CD4-positive, alpha-beta T cell treated with Interleukin-15 for 1 hour (primary cell): ENCODE results near the gene EEIG2.
"Not testable (repeated sequence)": the region's sequence is repeated elsewhere in the genome, so short reads cannot be mapped to it uniquely, and the experiment has no call there.

Experiments used
- DNase-seq: peaks from one replicate; pipeline ENCODE4 v3.0.0-alpha.2; 2020

Gene EEIG2

DNA sequence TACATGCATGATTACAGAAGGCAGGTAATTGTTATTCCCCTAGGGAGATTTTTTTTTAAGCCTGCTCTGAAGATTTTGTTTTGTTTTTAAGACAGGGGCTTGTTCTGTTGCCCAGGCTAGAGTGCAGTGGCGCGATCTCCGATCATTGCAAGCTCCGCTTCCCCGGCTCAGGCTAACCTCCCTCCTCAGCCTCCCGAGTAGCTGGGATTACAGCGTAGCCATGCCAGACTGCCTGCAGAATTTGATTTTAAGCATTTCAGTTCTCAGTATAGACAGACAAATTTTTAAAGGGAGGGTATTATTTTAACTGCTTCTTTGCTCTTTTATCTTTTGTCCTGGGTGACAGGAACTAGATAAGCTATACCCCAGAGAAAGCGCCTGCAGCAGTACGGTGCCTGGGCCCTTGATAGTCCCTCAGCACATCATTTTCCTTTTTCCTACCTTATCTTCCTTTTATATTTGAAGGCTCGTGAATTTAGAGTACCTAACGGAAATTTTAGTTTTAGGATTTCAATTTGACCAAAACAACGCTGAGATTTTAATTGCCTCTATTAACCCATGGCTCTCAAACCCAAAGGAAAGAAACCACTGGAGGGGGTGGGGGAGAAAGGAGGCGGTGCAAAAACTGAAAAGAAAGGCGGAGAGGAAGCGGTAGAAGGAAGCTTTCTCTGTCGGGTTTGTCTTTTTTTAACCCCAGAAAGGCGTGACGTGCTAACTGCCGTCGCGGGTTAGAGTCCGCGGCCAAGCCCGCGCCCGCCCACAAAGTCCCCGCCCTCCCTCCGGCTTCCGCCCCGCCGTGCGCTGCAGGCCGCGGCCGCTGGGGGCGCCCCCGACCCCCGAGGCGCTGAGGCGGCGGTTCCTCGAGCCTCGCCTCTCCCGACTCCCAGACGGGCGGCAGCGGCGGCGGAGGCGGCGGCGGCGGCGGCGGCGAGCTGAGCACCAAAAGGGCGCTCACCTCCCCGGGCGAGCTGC is at the start of gene EEIG2:
Gene EEIG2, plus strand, starts transcription at position 886 of the 972 bp plus-strand sequence. CDS start 329 bp downstream, outside the sequence.
- peak; percentile 92 for DNase-seq

DNA sequence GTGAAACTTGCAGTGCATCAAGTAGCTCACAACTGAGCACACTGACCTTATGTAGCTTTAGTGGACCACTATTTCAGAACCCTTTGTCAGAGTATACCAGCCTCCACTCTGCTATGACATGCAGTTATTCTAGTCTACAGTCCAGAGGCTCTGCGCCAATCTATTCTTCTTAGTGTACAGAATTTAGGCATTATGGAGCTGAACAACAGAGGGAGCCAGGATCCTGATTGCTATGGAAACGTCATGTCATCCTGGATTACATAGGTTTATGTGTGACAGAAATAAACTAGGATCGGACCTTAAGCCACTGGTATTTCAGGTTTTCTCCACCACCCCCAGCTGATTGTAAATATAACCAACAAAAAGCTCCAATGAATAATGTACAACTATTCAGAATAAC is 48.1 kb upstream of the EEIG2 start:
- DNase-seq = no peak

DNA sequence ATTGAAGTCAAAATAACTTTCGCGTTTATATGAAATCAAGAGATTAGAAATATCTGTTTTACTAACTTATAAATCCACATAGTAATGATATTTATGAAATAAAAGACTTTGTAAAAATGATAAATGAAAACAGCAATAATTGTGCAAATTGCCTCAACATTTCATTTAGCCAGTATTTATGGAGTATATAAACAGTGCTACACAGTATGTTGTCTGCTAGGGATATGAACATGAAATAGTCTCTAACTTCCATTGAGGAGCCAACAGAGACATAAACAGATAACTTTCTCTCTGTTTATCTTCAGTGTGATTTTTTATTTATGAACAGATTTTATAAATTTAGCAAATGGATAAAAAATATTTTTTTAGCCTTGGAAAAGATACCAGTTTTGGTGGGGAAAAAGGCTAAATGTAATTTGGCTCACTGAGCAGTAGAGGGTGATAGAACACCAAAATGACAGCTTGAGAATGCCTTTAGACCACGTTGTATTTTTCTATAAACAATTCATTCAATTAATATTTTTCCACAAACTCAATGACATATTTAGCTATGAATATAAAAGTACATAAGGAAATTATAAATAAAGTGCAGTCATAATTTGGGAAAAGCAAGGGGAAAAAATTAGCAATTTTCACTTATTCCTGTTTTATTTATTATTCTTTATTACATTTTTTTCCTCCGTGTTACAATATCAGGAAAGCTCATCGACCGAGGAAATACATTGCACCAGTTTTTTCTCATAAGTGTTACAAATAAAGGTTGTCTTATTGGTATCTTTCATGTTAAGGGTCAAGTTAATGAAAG is 47.5 kb upstream of the EEIG2 start:
- no peak for DNase-seq

DNA sequence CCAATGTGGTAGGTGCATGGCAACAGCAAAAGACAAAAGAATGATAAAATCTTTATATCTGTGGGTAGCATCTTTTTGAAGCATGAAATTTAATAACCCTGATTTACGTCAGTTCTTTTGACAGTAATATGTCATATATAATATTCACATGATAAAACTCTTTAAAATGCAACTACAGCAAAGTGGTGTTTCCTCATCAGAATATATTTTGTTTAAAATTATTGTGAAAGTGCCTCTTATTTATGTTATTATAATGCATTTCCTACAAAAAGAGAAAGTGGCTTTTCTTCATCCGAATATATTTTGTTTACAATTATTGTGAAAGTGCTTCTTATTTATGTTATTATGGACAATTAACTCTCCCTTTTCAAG is 46.9 kb upstream of the EEIG2 start:
- DNase-seq = no peak

DNA sequence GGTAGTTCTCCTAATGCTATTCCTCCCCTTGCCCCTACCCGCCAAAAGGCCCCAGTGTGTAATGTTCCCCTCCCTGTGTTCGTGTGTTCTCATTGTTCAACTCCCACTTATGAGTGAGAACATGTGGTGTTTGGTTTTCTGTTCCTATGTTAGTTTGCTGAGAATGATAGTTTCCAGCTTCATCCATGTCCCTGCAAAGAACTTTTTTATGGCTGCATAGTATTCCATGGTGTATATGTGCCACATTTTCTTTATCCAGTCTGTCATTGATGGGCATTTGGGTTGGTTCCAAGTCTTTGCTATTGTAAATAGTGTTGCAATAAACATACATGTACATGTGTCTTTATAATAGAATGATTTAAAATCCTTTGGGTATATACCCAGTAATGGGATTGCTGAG is 46.0 kb upstream of the EEIG2 start:
- not testable (repeated sequence) for DNase-seq

DNA sequence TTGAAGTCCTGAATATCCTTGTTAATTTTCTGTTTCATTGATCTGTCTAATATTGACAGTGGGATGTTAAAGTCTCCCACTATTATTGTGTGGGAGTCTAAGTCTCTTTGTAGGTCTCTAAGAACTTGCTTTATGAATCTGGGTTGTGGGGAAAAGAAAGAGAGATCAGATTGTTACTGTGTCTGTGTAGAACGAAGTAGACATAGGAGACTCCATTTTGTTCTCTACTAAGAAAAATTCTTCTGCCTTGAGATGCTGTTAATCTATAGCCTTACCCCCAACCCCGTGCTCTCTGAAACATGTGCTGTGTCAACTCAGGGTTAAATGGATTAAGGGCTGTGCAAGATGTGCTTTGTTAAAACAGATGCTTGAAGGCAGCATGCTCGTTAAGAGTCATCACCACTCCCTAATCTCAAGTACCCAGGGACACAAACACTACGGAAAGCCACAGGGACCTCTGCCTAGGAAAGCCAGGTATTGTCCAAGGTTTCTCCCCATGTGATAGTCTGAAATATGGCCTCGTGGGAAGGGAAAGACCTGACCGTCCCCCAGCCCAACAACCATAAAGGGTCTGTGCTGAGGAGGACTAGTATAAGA is 42.5 kb upstream of the EEIG2 start:
- not testable (repeated sequence) for DNase-seq

DNA sequence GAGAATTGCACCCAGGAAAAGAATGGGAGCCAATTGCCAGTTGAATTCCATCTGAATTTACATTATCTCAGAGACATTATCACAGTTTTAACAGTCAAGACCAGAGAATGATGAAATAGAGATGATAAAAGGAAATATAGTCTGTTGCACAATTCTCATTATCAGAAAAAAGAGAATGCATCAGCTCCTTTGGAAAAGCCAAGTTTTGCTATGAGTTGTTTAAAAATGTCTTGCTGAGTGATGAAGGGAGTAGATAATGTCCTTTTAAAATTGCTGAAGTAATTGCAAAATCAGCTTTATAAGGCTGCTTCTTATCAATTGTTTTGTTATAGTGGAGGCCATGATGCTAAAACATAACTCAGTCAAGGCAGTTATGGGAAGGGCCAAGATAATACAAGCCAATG is 37.9 kb upstream of the EEIG2 start:
- DNase-seq = no peak

DNA sequence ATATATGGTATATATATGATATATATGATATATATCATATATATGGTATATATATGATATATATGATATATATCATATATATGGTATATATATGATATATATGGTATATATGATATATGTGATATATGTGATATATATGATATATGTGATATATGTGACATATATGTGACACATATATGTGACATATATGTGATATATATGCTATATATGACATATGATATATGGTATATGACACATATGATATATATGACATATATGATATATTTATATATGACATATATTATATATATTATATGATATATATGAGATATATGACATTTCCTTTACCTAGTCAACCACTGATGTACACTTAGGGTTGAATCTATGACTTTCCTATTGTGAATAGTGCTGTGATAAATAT is 36.1 kb upstream of the EEIG2 start:
- no peak for DNase-seq

DNA sequence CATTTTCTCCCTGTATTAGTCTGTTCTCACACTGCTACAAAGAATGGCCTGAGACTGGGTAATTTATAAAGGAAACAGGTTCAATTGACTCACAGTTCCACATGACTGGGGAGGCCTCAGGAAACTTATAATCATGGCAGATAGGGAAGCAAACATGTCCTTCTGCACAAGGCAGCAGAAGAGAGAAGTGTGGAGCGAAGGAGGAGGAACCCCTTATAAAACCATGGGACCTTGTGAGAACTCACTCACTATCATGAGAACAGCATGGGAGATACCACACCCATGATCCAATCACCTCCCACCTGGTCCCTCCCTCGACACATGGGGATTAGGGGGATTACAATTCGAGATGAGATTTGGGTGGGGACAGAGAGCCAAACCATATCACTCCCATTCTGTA is 35.2 kb upstream of the EEIG2 start:
- no peak for DNase-seq

DNA sequence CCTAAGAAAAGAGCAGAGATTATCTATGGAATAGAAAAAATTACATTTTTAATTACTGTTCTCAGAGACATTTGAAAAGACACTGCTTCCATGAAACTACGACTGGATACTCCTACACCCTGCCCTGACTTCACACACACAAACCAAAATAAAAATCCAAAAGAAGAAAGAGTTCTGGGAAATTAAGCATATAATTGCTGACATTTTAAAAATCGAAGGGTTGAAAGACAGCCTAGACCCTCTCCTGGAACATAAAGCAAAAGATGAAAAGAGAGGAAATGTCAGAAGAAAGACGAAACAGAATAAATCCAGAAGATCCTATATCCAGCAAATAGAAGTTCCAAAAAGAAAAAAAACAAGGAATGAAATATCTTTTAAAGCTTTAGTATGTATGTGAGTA is 32.8 kb upstream of the EEIG2 start:
- no peak for DNase-seq

DNA sequence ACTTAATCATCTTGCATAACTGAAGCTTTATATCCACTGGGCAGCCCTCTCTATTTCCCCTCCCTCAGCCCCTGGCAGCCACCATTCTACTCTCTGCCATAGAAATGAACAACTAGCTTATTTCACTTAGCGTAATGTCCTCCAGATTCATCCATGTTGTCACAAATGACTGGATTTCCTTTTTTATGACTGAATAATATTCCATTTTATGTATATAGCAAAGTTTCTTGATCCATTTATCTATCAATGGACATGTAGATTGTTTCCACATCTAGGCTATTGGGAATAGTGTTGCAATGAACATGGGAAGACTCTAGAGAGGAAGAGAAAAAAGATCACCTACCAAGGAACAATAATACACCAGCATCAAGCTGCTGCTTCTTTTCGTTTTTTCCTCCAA is 32.1 kb upstream of the EEIG2 start:
- no peak for DNase-seq

DNA sequence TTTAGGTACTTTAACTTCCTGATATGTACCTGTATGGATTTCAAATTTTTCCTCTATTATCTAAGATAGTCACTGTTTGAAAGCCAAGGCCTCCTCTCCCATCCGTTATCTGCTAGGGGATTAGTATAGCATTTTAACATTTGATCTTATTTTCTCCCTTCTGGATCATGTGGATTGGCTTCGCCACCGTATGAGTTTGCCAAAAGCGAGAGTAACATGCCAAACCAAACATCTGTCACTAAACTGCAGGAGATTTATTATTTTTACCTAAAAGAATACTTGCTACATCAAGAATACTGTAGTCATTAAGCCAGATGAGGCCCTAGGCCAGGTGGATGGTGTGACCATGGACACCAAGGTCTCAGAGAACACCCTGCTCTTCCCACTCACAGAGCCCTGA is 28.5 kb upstream of the EEIG2 start:
- DNase-seq = no peak

DNA sequence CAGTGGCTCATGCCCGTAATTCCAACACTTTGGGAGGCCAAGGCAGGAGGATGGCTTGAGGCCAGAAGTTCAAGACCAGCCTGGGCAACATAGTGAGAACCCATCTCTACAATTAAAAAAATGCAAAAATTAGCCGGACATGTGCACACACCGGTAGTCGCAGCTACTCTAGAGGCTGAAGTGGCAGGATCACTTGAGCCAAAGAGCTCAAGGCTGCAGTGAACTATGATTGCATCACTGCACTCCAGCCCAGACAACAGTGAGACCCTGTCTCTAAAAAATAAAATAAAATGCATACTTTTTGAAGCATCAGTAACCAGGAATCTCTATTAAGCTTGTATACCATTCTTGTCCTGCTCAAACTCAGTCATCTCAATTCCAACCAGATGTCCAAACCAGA is 27.2 kb upstream of the EEIG2 start:
- no peak for DNase-seq

DNA sequence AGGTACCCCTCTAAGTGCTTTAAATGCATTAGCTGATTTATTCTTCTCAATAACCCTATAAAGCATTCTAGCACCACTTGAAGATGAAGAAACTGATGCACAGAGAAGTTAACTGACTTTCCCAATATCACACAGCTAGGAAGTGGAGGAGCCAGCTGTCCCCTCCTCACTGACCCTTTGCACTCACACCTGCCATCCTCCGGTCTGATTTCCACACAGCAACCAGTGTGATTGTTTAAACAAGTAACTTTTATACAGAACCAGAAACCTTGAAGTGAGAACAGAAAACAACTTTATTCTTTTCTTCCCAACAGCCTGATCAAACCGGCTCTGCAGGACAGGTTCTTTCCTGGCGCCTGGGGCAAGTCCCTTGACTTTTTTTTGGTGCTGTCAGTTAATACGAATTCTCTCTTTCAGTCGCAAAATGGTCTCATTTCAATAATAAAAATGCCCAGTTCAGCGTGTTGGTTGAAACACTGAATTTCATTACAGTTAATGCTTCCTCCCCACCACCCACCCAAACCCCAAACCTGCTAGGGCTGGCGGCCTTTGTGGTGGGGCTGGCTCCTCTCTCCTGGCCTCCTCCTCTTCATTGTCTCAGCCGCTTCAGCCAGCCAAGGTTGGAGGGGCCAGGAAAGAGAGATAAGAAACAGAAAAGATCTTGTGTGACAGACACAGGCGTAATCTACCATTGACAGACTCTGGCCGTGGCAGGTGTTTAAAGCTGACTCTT is 26.4 kb upstream of the EEIG2 start:
- no peak for DNase-seq

DNA sequence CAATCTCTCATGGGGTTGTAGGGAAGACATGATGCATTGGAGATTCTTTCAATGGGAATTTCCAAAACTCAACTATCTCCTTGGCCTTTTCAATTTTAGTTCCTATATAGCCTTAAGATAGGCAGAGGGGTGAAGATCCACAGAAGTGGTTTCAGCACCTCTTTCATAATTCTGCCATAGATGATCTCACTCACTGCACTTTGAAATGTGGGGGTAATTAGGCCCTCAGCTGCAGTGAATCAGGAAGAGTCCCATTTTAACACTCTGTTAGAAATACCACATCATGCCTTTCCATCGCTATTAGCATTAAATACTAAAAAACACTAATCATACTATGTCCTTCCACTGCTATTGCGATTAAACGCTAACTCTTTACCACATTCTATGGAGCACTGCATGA is 25.1 kb upstream of the EEIG2 start:
- no peak for DNase-seq

DNA sequence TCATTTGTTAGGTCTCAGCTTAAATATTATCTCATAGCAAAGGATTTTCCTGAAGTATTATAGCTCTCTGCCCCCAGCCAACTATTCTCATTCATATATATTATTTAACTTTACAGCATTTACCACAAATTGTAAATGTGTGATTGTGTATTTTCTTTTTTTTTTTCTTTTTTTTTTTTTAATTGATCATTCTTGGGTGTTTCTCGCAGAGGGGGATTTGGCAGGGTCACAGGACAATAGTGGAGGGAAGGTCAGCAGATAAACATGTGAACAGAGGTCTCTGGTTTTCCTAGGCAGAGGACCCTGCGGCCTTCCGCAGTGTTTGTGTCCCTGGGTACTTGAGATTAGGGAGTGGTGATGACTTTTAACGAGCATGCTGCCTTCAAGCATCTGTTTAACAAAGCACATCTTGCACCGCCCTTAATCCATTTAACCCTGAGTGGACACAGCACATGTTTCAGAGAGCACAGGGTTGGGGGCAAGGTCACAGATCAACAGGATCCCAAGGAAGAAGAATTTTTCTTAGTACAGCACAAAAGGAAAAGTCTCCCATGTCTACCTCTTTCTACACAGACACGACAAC is 24.5 kb upstream of the EEIG2 start:
- not testable (repeated sequence) for DNase-seq

DNA sequence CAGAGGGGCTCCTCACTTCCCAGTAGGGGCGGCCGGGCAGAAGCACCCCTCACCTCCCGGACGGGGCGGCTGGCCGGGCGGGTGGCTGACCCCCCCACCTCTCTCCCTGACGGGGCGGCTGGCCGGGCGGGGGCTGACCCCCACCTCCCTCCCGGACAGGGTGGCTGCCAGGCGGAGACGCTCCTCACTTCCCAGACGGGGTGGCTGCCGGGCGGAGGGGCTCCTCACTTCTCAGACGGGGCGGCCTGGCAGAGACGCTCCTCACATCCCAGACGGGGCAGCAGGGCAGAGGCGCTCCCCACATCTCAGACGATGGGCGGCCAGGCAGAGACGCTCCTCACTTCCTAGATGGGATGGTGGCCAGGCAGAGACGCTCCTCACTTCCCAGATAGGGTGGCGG is 23.9 kb upstream of the EEIG2 start:
- not testable (repeated sequence) for DNase-seq

DNA sequence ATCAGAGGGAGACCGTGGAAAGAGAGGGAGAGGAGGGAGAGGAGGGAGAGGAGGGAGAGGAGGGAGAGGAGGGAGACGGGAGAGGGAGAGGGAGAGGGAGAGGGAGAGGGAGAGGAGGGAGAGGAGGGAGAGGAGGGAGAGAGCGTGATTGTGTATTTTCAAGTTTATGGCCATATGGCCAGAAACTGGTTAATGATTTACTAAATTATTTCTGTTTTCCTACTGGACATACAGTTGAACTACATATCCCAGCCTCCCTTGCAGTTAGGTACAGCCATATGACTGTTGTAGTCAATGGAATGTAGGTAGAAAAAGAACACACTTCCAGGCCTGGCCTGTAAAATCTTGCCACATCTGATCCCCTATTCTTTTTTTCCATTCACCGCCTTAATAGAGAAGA is 23.1 kb upstream of the EEIG2 start:
- not testable (repeated sequence) for DNase-seq

DNA sequence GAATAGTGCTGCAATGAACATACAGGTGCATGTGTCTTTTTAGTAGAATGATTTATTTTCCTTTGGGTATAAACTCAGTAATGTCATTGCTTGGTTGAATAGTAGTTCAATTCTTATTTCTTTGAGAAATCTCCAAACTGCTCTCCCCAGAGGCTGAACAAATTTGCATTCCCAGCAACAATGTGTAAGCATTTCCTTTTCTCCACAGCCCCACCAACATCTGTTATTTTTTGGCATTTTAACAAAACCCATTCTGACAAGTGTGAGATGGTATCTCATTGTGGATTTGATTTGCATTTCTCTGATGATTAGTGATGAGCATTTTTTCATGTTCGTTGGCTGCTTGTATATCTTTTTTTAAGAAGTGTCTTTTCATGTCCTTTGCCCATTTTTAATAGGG is 21.9 kb upstream of the EEIG2 start:
- no peak for DNase-seq

DNA sequence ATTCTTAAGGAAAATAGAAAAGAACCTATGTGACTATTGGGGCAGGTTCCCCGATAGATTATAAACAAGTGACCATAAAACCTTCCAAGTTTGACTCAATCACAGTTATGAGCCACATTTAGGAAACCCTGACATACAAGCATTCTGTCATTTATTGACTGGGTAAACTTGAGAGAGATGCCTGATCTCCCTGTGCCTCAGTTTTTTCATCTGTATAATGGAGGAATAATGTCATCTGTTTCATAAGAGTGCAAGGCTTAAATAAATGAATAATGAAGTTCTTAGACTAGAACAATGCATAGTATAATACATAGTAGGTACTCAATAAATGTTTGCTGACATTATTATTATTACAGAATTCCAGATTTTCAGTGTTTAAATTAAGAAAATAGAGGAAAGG is 18.9 kb upstream of the EEIG2 start:
- DNase-seq = no peak

DNA sequence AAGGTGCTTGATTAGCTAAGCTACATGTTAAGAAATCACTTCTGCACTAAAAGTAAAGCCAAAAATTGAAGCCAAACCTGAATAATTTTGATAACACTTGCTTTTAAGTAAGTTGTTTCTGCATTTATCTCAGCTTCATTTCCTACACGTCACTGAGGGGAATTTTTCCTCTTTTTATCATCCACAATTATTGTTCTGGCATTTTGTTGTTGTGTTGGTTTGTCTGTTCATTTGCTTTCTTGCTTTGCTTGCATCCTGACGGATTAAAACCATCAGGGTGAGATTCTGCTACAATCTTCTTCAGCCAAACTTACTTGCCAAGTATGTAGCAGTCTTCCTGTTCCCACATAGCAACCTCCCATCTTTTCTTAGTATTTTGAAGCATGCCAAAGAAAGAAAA is 18.0 kb upstream of the EEIG2 start:
- no peak for DNase-seq

DNA sequence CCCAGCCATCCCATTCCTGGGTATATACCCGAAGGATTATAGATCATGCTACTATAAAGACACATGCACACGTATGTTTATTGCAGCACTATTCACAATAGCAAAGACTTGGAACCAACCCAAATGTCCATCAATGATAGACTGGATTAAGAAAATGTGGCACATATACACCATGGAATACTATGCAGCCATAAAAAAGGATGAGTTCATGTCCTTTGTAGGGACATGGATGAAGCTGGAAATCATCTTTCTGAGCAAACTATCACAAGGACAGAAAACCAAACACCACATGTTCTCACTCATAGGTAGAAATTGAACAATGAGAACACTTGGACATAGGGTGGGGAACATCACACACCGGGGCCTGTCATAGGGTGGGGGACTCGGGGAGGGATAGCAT is 12.4 kb upstream of the EEIG2 start:
- not testable (repeated sequence) for DNase-seq
